Ammon's horn (tissue), 1 donor: ENCODE measurements around the gene ZSCAN5C.
"Not testable (repeated sequence)": the region's sequence is repeated elsewhere in the genome, so short reads cannot be mapped to it uniquely, and the experiment has no call there.

Source experiments
- DNase-seq: peaks from one replicate; pipeline ENCODE4 v3.0.0-alpha.2; 2016; ENCODE audit warnings: low spot score

Gene ZSCAN5C

GRCh38 chr19:56193981-56194640 is 8.0 kb upstream of the ZSCAN5C start:
- no peak for DNase-seq

DNA sequence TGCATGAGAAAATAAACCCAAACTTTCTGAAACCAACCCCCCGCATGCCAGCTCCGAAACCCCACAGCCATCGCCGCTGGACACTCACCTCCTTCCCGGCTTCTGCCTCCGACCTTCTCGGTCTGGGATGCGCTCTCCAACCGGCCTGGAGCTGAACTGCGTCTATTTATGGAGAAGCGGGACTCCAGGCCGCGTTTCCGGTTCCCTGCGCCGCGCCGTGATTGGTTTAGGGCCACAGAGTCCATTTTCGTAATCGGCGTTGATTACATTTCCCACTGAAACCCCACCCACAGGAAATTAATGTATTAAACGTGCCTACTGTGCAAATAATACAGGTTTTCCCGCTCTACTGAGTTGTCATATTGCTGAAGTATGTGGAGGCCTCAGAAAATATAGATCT is 4.4 kb upstream of the ZSCAN5C start, which contains the start of gene ZSCAN5B:
Gene ZSCAN5B (minus strand): TSS at position 138 of the 400 bp plus-strand sequence. CDS start 4,731 bp downstream, outside the sequence.
- not testable (repeated sequence) for DNase-seq

GRCh38 chr19:56199687-56200086 is 2.4 kb upstream of the ZSCAN5C start:
- no peak for DNase-seq

GRCh38 chr19:56207581-56207980 is 5.5 kb downstream of the ZSCAN5C start:
- DNase-seq = not testable (repeated sequence)

DNA sequence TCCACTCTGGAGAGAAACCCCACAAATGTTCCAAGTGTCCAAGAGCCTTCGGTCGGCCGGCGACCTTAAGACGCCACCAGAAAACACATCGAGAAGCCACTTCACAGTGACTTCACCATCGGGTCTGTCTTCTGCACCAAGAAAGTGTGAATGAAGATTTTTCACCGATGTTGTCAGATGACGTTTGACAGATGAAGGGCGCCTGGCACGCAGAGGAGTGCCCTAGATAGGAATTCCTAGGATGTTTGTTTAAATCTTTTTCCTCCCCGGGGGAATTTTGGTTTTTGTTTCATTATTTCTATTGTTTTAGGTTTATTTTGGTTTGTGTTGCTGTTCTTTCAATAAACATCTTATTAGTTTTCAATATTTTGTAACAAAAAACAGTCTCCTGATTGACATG is 7.0 kb downstream of the ZSCAN5C start:
- DNase-seq = no peak

- not testable (repeated sequence) for DNase-seq
These were observed 8.0 kb downstream of the ZSCAN5C start for GRCh38 chr19:56210036-56210435.

- no peak for DNase-seq
These were observed 9.6 kb downstream of the ZSCAN5C start for GRCh38 chr19:56211718-56212117.

- peak; percentile 3 for DNase-seq
These were observed 15.2 kb downstream of the ZSCAN5C start for GRCh38 chr19:56217039-56217949.

GRCh38 chr19:56218961-56219360 is 16.9 kb downstream of the ZSCAN5C start:
- no peak for DNase-seq

GRCh38 chr19:56221442-56221841 is 19.4 kb downstream of the ZSCAN5C start:
- not testable (repeated sequence) for DNase-seq

DNA sequence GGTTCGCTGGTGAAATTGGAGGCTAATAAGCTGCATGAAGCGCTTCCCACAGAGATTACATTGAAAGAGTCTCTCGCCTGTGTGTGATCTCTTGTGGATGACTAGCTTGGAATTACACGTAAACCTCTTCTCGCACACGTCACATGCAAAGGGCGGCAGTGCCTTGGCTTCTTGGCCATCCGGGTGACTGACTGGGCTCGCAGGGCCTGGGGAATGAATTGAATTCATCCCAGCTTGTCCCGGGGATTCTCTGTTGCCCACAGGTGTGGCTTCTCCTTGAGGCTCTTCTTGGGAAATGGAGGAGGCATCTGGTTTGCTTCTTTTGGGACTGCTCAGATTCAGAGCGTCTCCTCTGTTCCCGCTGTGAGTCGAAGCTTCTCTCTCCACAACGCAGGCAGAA is 19.8 kb downstream of the ZSCAN5C start:
- no peak for DNase-seq

DNA sequence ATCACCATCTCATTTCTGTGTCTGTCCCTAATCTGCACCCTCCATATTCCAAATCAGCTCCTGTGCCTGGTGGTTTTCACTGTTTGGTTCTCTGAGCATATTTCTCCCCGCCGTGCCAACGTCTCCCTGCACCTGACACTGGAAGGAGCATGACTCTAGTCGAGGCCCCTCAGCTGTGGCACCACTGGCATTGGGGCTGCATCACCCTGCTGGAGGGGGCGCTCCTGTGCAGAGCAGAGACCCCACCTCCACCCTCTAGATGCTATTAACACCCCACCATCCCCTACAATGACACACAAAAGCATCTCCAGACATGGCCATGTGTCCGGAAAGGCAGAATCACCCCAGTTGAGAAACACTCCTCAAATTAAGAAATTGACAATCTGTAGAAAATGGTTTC is 20.8 kb downstream of the ZSCAN5C start:
- DNase-seq = no peak

DNA sequence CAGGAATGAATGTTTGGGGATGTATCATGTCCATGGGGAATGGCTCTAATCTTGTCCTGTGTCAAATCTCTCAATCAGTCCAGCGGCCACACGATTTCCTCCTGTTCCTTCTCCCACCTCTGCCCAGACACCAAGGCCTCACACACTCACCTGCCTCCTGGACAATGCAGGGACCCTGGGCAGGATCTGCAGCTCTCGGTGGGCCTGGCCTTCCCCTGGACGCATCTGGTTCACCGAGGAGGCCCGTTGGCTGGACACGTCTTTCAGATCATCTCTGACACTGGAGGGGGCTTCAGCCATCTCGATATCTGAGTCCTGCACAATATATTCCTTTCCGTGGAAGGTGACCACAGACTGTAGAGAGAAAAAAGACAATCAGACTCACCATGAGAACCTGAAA is 21.4 kb downstream of the ZSCAN5C start:
- DNase-seq = no peak

- DNase-seq = no peak
These were observed 43.2 kb downstream of the ZSCAN5C start for GRCh38 chr19:56245121-56245740.

GRCh38 chr19:56245764-56246163 is 43.7 kb downstream of the ZSCAN5C start:
- DNase-seq = not testable (repeated sequence)

- not testable (repeated sequence) for DNase-seq
These were observed 46.8 kb downstream of the ZSCAN5C start for GRCh38 chr19:56248736-56249338.

- DNase-seq = peak; percentile 44
These were observed 50.8 kb downstream of the ZSCAN5C start for GRCh38 chr19:56252699-56253422.

DNA sequence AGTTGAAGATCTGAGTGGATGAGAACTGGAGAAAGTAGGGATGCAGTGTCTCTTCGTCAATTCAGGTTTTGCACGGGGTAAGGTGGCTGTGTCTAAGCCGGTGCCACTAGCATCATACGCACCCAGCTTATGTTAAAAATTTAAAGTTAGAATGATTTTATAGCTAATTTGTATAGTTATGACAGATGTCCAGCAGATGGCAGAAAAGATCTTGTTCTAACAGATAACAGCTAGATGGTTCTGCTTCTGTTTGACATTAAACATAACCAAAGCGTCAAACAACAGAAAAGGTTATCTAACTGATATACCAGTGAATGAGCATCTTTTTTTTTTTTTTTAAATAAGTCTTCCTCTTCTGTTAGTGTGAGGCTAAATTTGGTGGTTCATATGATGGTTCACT is 51.7 kb downstream of the ZSCAN5C start:
- DNase-seq = peak; percentile 76

DNA sequence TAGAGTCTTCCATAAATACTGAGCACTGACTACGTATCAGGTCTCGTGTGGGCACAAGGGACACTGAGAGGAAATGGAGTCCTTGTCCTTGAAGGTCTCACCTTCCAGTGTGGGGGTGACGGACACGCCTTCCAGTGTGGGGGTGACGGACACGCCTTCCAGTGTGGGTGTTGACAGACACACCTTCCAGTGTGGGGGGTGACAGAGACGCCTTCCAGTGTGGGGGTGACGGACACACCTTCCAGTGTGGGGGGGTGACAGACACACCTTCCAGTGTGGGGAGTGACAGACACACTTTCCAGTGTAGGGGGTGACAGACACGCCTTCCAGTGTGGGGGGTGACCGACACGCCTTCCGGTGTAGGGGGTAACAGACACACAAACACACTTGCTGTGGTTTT is 56.2 kb downstream of the ZSCAN5C start:
- no peak for DNase-seq
